Panc1 (cell line): ENCODE measurements around the gene ADIPOR2. TPM values are rescaled to one million over a fixed set of nuclear protein-coding genes. Genes with fewer than 3 reads are reported as not detected.
"Not testable (repeated sequence)": the region's sequence is repeated elsewhere in the genome, so short reads cannot be mapped to it uniquely, and the experiment has no call there.

Source experiments
- ATAC-seq: fragments of 200-7000 bp; cut with Tn5 transposase; 2 replicates; pipeline ENCODE4 v1.9.1; 2020; ENCODE audit warnings: mild to moderate bottlenecking, moderate library complexity
- BruUV-seq: library from RNA; stranded (reverse); fragments of 400-500 nt; replicated peaks from 2 replicates; lab custom pipeline; 2021; lab: Mats Ljungman, UMichigan
- CTCF ChIA-PET: fragments of 300-600 bp; sonication (Branson Sonifier 250); formaldehyde crosslinking; loops from one replicate; lab custom pipeline; 2022; ENCODE audit warnings: antibody characterized with exemption; lab: Charles Lee
- POLR2A ChIA-PET: fragments of 300-600 bp; sonication (Branson Sonifier 250); formaldehyde crosslinking; loops from one replicate; lab custom pipeline; 2022; ENCODE audit warnings: antibody characterized with exemption; lab: Charles Lee
- DNase-seq: peaks from one replicate; pipeline ENCODE4 v3.0.0-alpha.2; 2010; ENCODE audit warnings: low read depth, low spot score
- H3K27ac ChIP-seq: 2 replicates; pipeline ENCODE4 v1.5.1; 2011; ENCODE audit warnings: mild to moderate bottlenecking, low read length, inconsistent platforms
- H3K27me3 ChIP-seq: fragments of 200-500 bp; sonication (Bioruptor generic); 2 replicates; pipeline ENCODE4 v1.6.0; 2014; ENCODE audit warnings: low read length, inconsistent platforms; ENCODE audit not compliant: control insufficient read depth, insufficient read depth
- H3K36me3 ChIP-seq: fragments of 200-500 bp; sonication (Bioruptor generic); 2 replicates; pipeline ENCODE4 v1.5.1; 2014; ENCODE audit warnings: inconsistent platforms, mild to moderate bottlenecking, low read length, moderate library complexity; ENCODE audit not compliant: control insufficient read depth, insufficient read depth
- H3K4me1 ChIP-seq: 2 replicates; pipeline ENCODE4 v1.5.1; 2011; ENCODE audit warnings: inconsistent platforms, mild to moderate bottlenecking, low read length, moderate library complexity; ENCODE audit not compliant: control insufficient read depth, insufficient read depth
- H3K4me3 ChIP-seq, 2 experiments: 2 replicates each; pipeline ENCODE4 v1.5.1; 2011 to 2012; ENCODE audit warnings: low read depth in 2 of 2, low read length in 2 of 2, mild to moderate bottlenecking in 2 of 2, inconsistent platforms in 1 of 2, moderate library complexity in 1 of 2
- H3K9me3 ChIP-seq: fragments of 200-500 bp; sonication (Bioruptor generic); 2 replicates; pipeline ENCODE4 v1.5.1; 2014; ENCODE audit warnings: low read depth, mild to moderate bottlenecking, inconsistent platforms, low read length, moderate library complexity; ENCODE audit not compliant: control insufficient read depth, insufficient read depth
- POLR2AphosphoS5 ChIP-seq: IDR thresholded peaks from 2 replicates; pipeline ENCODE4 v1.6.1; 2012; ENCODE audit warnings: mild to moderate bottlenecking, low read depth, low read length, moderate library complexity
- REST ChIP-seq, 2 experiments: IDR thresholded peaks; 2 replicates each; pipeline ENCODE4 v1.6.1; 2011 to 2012; ENCODE audit warnings: low read depth in 2 of 2, control low read depth in 1 of 2, low read length in 1 of 2, mild to moderate bottlenecking in 1 of 2, moderate library complexity in 1 of 2; ENCODE audit not compliant: insufficient read depth in 1 of 2
- SIN3A ChIP-seq: IDR thresholded peaks from 2 replicates; pipeline ENCODE4 v1.6.1; 2012; ENCODE audit warnings: low read depth, mild to moderate bottlenecking, low read length, moderate library complexity, borderline replicate concordance; ENCODE audit not compliant: insufficient read depth
- TCF7L2 ChIP-seq: IDR thresholded peaks from 2 replicates; pipeline ENCODE4 v1.6.1; 2011; ENCODE audit warnings: mild to moderate bottlenecking, low read depth, low read length, inconsistent platforms
- in situ Hi-C: cut with HindIII; loops from 2 replicates; pipeline ENCODE4 v1.10.0; 2016; ENCODE audit warnings: low sequenced_read_pairs, low pct_unique_long_range_greater_than_20kb
- intact Hi-C: fragments of 100-400 bp; cut with micrococcal nuclease; formaldehyde crosslinking; loops from one replicate; pipeline ENCODE4 v1.10.0; 2022; ENCODE audit not compliant: unreplicated experiment
- total RNA-seq: library from RNA; stranded (reverse); gene quantifications from one replicate; pipeline ENCODE4 v1.2.1, GENCODE V29; 2021; ENCODE audit not compliant: unreplicated experiment
- TF ChIP-seq, protein P1 (sequence below): fragments of 450-650 bp; IDR thresholded peaks from 2 replicates; pipeline ENCODE4 v1.5.1; 2017; ENCODE audit warnings: mild to moderate bottlenecking

Gene ADIPOR2
- total RNA-seq, 1 experiment from 2014 or later = 76.0 TPM

- intact Hi-C loops = no loop called here
- DNase-seq (no peak), ATAC-seq (no peak)
- H3K9me3 ChIP-seq = peaks cover 2% of the 10 kb centered on the region; the same call in 1 of the 2 replicates
- no peaks in the 10 kb centered on the region for H3K27me3 ChIP-seq
- ChIA-PET CTCF (no interaction called here), POLR2A (interaction anchor here (0.5 kb wide), 1 partner anchor 1136 kb away, joined by 10 read pairs; no protein-coding TSS in a partner anchor)
- TF ChIP-seq POLR2AphosphoS5 (no peak), SIN3A (no peak), REST (IDR thresholded peaks at IDR 0.05; ENCODE audit: insufficient read depth in 1 of 2, low read depth in 2 of 2, low read length in 1 of 2) (no peak), TCF7L2 (no peak)
- TF ChIP-seq, protein P1, sequence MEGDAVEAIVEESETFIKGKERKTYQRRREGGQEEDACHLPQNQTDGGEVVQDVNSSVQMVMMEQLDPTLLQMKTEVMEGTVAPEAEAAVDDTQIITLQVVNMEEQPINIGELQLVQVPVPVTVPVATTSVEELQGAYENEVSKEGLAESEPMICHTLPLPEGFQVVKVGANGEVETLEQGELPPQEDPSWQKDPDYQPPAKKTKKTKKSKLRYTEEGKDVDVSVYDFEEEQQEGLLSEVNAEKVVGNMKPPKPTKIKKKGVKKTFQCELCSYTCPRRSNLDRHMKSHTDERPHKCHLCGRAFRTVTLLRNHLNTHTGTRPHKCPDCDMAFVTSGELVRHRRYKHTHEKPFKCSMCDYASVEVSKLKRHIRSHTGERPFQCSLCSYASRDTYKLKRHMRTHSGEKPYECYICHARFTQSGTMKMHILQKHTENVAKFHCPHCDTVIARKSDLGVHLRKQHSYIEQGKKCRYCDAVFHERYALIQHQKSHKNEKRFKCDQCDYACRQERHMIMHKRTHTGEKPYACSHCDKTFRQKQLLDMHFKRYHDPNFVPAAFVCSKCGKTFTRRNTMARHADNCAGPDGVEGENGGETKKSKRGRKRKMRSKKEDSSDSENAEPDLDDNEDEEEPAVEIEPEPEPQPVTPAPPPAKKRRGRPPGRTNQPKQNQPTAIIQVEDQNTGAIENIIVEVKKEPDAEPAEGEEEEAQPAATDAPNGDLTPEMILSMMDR = no peak
- no peaks in the 10 kb centered on the region for H3K36me3 ChIP-seq
- H3K4me1 ChIP-seq = peaks cover 11% of the 10 kb centered on the region; the same call in 1 of the 2 replicates
- no peak overlapping the region for H3K27ac ChIP-seq
- in situ Hi-C loops = no loop called here
- no TSS peak for BruUV-seq
- no peak overlapping the region for H3K4me3 ChIP-seq
Measured at GRCh38 chr12:1706632-1706980, 15.7 kb downstream of the ADIPOR2 start.

- no peak for TF ChIP-seq REST (IDR thresholded peaks at IDR 0.05; ENCODE audit: insufficient read depth in 1 of 2, low read depth in 2 of 2, low read length in 1 of 2)
- TF ChIP-seq, protein P1 = no peak
- no peak for TF ChIP-seq TCF7L2
- TF ChIP-seq SIN3A = no peak
- TF ChIP-seq POLR2AphosphoS5 = no peak
- in situ Hi-C loops = no loop called here
- Histone ChIP-seq H3K4me3 (no peak overlapping the region), H3K36me3 (no peaks in the 10 kb centered on the region), H3K27ac (no peak overlapping the region), H3K9me3 (peaks cover 2% of the 10 kb centered on the region; the same call in 1 of the 2 replicates), H3K27me3 (no peaks in the 10 kb centered on the region), H3K4me1 (peaks cover 11% of the 10 kb centered on the region; the same call in 1 of the 2 replicates)
- DNase-seq (no peak), ATAC-seq (no peak)
- intact Hi-C loops = no loop called here
- CTCF ChIA-PET = no interaction called here
- POLR2A ChIA-PET = no interaction called here
- BruUV-seq = no TSS peak
Measured at GRCh38 chr12:1707051-1707450, 16.2 kb downstream of the ADIPOR2 start.

- in situ Hi-C loops, POLR2A ChIA-PET, DNase-seq, H3K27me3 ChIP-seq, H3K9me3 ChIP-seq, H3K4me3 ChIP-seq, H3K27ac ChIP-seq, ATAC-seq, intact Hi-C loops, H3K4me1 ChIP-seq, BruUV-seq, CTCF ChIA-PET, H3K36me3 ChIP-seq: not testable (repeated sequence)
Measured at GRCh38 chr12:1709968-1710367, 19.1 kb downstream of the ADIPOR2 start.

DNA sequence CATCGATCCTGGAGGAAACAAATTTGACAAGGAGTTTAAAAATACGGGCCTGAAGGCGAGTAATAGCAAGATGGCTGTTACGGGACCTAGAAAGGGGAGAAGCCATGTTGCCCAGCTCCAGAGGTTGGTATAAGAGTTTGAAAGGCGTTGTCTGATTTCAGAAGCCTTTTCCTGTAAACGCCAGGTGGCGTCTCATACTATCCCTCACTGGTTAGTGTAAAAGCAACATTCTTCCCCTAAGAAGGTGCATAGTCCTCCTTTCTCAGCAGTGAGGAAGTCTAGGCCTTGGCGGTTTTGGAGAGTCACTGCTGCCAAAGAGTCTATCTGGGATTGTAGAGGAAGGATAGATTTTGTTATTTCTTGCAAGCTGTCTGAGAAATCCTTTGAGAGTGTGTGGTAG, 20.0 kb downstream of the ADIPOR2 start:
- POLR2A ChIA-PET, H3K36me3 ChIP-seq, DNase-seq, ATAC-seq, intact Hi-C loops, H3K4me1 ChIP-seq, H3K27ac ChIP-seq, in situ Hi-C loops, BruUV-seq, H3K9me3 ChIP-seq, H3K27me3 ChIP-seq, H3K4me3 ChIP-seq: not testable (repeated sequence)
- CTCF ChIA-PET = interaction anchor here (0.6 kb wide), 1 partner anchor 12 kb away, joined by 5 read pairs; no protein-coding TSS in a partner anchor
